ENCODE data around the gene DNAH8. TPM values are rescaled to one million over a fixed set of nuclear protein-coding genes. Genes with fewer than 3 reads are reported as not detected.

The DNAH8 gene
- total RNA-seq, 1 experiment from 2014 or later, result not detected

GRCh38 chr6:39072830-39073229 lies 357.7 kb downstream of the DNAH8 start:
- Mint-ChIP-seq H3K9me3 (ENCODE audit: unreplicated experiment) (no peaks in the 10 kb centered on the region), H3K4me3 (ENCODE audit: unreplicated experiment) (no peak overlapping the region), H3K36me3 (ENCODE audit: insufficient read depth, unreplicated experiment) (no peaks in the 10 kb centered on the region), H3K27ac (ENCODE audit: low read depth, unreplicated experiment) (no peak overlapping the region), H3K4me1 (ENCODE audit: insufficient read depth, unreplicated experiment) (no peaks in the 10 kb centered on the region), H3K27me3 (ENCODE audit: insufficient read depth, unreplicated experiment) (no peaks in the 10 kb centered on the region)
- no peak for DNase-seq (ENCODE audit: unreplicated experiment)
- intact Hi-C loops (cut with micrococcal nuclease), result no loop called here
- TF ChIP-seq, protein P1, sequence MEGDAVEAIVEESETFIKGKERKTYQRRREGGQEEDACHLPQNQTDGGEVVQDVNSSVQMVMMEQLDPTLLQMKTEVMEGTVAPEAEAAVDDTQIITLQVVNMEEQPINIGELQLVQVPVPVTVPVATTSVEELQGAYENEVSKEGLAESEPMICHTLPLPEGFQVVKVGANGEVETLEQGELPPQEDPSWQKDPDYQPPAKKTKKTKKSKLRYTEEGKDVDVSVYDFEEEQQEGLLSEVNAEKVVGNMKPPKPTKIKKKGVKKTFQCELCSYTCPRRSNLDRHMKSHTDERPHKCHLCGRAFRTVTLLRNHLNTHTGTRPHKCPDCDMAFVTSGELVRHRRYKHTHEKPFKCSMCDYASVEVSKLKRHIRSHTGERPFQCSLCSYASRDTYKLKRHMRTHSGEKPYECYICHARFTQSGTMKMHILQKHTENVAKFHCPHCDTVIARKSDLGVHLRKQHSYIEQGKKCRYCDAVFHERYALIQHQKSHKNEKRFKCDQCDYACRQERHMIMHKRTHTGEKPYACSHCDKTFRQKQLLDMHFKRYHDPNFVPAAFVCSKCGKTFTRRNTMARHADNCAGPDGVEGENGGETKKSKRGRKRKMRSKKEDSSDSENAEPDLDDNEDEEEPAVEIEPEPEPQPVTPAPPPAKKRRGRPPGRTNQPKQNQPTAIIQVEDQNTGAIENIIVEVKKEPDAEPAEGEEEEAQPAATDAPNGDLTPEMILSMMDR (IDR thresholded peaks at IDR 0.05; ENCODE audit: unreplicated experiment), result no peak
- CTCF ChIA-PET, result interaction anchor here (1.3 kb wide), 1 partner anchor 13 kb away, joined by 4 read pairs; no protein-coding TSS in a partner anchor
- POLR2A ChIA-PET, result no interaction called here
- BruUV-seq (replicated peaks), result no TSS peak

GRCh38 chr6:39073471-39074355 lies 358.6 kb downstream of the DNAH8 start:
- no TSS peak for BruUV-seq (replicated peaks)

GRCh38 chr6:39074486-39074885 lies 359.4 kb downstream of the DNAH8 start:
- Mint-ChIP-seq H3K4me3 (ENCODE audit: unreplicated experiment) (no peak overlapping the region), H3K9me3 (ENCODE audit: unreplicated experiment) (no peaks in the 10 kb centered on the region), H3K27me3 (ENCODE audit: insufficient read depth, unreplicated experiment) (no peaks in the 10 kb centered on the region), H3K27ac (ENCODE audit: low read depth, unreplicated experiment) (no peak overlapping the region), H3K4me1 (ENCODE audit: insufficient read depth, unreplicated experiment) (no peaks in the 10 kb centered on the region), H3K36me3 (ENCODE audit: insufficient read depth, unreplicated experiment) (no peaks in the 10 kb centered on the region)
- BruUV-seq (replicated peaks), result no TSS peak
- POLR2A ChIA-PET, result interaction anchor here (0.7 kb wide), 1 partner anchor 108 kb away, joined by 3 read pairs; no protein-coding TSS in a partner anchor
- CTCF ChIA-PET, result no interaction called here
- DNase-seq (ENCODE audit: unreplicated experiment), result no peak
- intact Hi-C loops (cut with micrococcal nuclease), result no loop called here
- TF ChIP-seq, protein P1 (IDR thresholded peaks at IDR 0.05; ENCODE audit: unreplicated experiment), result no peak

More at GRCh38 chr6:39073471-39074355, 358.6 kb downstream of the DNAH8 start:
- Mint-ChIP-seq H3K4me1 (ENCODE audit: insufficient read depth, unreplicated experiment) (no peaks in the 10 kb centered on the region), H3K36me3 (ENCODE audit: insufficient read depth, unreplicated experiment) (no peaks in the 10 kb centered on the region), H3K9me3 (ENCODE audit: unreplicated experiment) (no peaks in the 10 kb centered on the region), H3K27ac (ENCODE audit: low read depth, unreplicated experiment) (no peak overlapping the region), H3K27me3 (ENCODE audit: insufficient read depth, unreplicated experiment) (no peaks in the 10 kb centered on the region), H3K4me3 (ENCODE audit: unreplicated experiment) (no peak overlapping the region)
- TF ChIP-seq, protein P1 (IDR thresholded peaks at IDR 0.05; ENCODE audit: unreplicated experiment), result no peak
- POLR2A ChIA-PET, result no interaction called here
- DNase-seq (ENCODE audit: unreplicated experiment), result no peak
- intact Hi-C loops (cut with micrococcal nuclease), result no loop called here
- CTCF ChIA-PET, result interaction anchor here (1.3 kb wide), 1 partner anchor 14 kb away, joined by 4 read pairs; no protein-coding TSS in a partner anchor

DNA sequence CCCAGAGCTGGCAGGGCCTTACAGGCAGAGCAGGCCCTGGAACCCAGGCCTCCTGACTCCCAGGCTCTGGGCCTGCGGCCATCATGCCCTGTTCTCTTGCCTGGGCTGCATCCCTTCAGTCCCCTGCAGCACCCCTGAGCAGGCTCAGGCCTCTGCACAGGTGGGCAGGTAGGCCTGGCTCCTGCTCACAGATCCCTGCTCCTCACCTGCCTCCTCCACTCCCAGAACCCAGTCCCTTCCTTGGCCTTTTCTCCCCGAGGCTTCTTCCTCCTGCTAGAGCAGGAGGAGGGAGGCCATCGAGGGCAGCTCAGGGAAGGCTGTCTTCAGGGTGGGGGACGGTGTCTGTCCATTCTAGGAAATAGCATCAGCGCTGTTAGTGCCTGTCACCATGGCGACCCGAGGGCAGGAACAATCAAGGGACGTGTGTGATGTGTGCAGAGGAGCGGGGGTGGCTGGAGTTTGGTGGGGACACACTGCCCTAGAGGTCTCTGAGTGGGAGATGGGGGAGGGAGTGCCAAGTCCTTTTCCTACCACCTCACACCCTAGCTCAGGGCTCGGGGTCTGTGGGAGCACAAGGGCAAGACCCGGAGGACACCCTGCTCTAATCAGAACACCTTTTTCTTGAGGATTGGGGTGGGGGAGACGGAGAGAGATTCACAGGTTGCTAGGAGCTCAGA lies 360.0 kb downstream of the DNAH8 start:
- no peaks in the 10 kb centered on the region for H3K9me3 Mint-ChIP-seq (ENCODE audit: unreplicated experiment)
- no peak overlapping the region for H3K4me3 Mint-ChIP-seq (ENCODE audit: unreplicated experiment)
- DNase-seq (ENCODE audit: unreplicated experiment), result no peak
- H3K27ac Mint-ChIP-seq (ENCODE audit: low read depth, unreplicated experiment), result no peak overlapping the region
- POLR2A ChIA-PET, result interaction anchor here (0.7 kb wide), 1 partner anchor 109 kb away, joined by 3 read pairs; no protein-coding TSS in a partner anchor
- H3K36me3 Mint-ChIP-seq (ENCODE audit: insufficient read depth, unreplicated experiment), result no peaks in the 10 kb centered on the region
- no peaks in the 10 kb centered on the region for H3K4me1 Mint-ChIP-seq (ENCODE audit: insufficient read depth, unreplicated experiment)
- H3K27me3 Mint-ChIP-seq (ENCODE audit: insufficient read depth, unreplicated experiment), result no peaks in the 10 kb centered on the region
- CTCF ChIA-PET, result interaction anchor here (1.0 to 1.7 kb wide), 2 partner anchors 9 to 102 kb away, joined by 3 to 4 read pairs; no protein-coding TSS in a partner anchor
- intact Hi-C loops (cut with micrococcal nuclease), result no loop called here
- TF ChIP-seq, protein P1 (IDR thresholded peaks at IDR 0.05; ENCODE audit: unreplicated experiment), result no peak
- BruUV-seq (replicated peaks), result no TSS peak

Measured in MCF 10A (cell line).